ENCODE measurements around the gene KLHL29. TPM values are rescaled to one million over a fixed set of nuclear protein-coding genes. Genes with fewer than 3 reads are reported as not detected.

The KLHL29 gene
- total and polyA plus RNA-seq, 2 experiments from 2014 or later = 1.9 to 6.4 TPM

- H3K4me1 ChIP-seq (ENCODE audit: insufficient read depth) = no peaks in the 10 kb centered on the region
- H3K79me2 ChIP-seq (ENCODE audit: insufficient read depth) = no peaks in the 10 kb centered on the region
- H3K27me3 ChIP-seq (replicated peaks; ENCODE audit: insufficient read depth) = no peaks in the 10 kb centered on the region
- no peak overlapping the region for H3K4me2 ChIP-seq (ENCODE audit: unreplicated experiment)
- H3K9ac ChIP-seq = no peak overlapping the region
- 78 to 80% methylated on average over 8 of the region's 8 CpGs for WGBS, 2 experiments (ENCODE audit: low coverage in 1 of 2, low lambda C conversion rate in 2 of 2, missing lambda C conversion rate in 2 of 2)
- H4K20me1 ChIP-seq (ENCODE audit: insufficient read depth) = no peaks in the 10 kb centered on the region
- in situ Hi-C loops (cut with MboI) = no loop called here
- H3K9me3 ChIP-seq (ENCODE audit: low read depth) = no peaks in the 10 kb centered on the region
- no peaks in the 10 kb centered on the region for H3K36me3 ChIP-seq (ENCODE audit: low read depth)
- no peaks in the 10 kb centered on the region for H3K9me2 ChIP-seq (ENCODE audit: insufficient read depth)
- no peak for DNase-seq
- H2AFZ ChIP-seq = no peak overlapping the region
- no peaks in the 10 kb centered on the region for H3F3A ChIP-seq (ENCODE audit: insufficient read depth)
- TF ChIP-seq EZH2phosphoT487 (IDR thresholded peaks at IDR 0.05; ENCODE audit: insufficient read depth, low read depth) (no peak), EZH2 (IDR thresholded peaks at IDR 0.05; ENCODE audit: insufficient read depth, poor library complexity, severe bottlenecking) (no peak)
- no peak overlapping the region for H3K27ac ChIP-seq
- H3K4me3 ChIP-seq = no peak overlapping the region
Observed at GRCh38 chr2:23373666-23374065, 11.3 kb upstream of the KLHL29 start.

DNA sequence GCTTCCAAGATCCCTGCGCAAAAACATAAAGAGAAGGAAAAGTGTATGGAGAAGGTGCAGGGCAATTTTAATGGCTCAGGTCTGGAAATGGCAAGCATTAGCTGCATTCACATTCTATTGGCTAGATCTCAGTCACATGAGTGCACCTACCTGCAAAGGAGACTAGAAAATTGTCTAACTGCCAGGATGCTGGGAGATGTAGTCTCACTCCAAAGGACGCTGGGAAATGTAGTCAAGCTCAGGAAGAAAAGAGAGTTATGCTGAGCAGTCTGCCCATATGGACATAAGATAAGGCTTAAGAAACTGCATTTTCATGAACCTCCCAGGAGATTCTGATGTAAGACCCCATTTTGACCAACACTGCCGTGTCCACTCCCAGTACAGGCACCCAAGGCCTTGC, 9.5 kb upstream of the KLHL29 start:
- 0 out of 2 replicates have a peak, but pooled peaks cover 1% of the 10 kb centered on the region for H3K4me1 ChIP-seq (ENCODE audit: insufficient read depth)
- in situ Hi-C loops (cut with MboI) = loop anchor here (25.0 kb wide), 1 partner anchor 387 kb away; no protein-coding TSS in a partner anchor
- peak; percentile 17 for DNase-seq
- no peak overlapping the region for H3K27ac ChIP-seq
- no peak overlapping the region for H2AFZ ChIP-seq
- no peaks in the 10 kb centered on the region for H3K9me3 ChIP-seq (ENCODE audit: low read depth)
- H3K9me2 ChIP-seq (ENCODE audit: insufficient read depth) = no peaks in the 10 kb centered on the region
- H3K36me3 ChIP-seq (ENCODE audit: low read depth) = no peaks in the 10 kb centered on the region
- no peak for TF ChIP-seq EZH2 (IDR thresholded peaks at IDR 0.05; ENCODE audit: insufficient read depth, poor library complexity, severe bottlenecking)
- TF ChIP-seq EZH2phosphoT487 (IDR thresholded peaks at IDR 0.05; ENCODE audit: insufficient read depth, low read depth) = no peak
- no peaks in the 10 kb centered on the region for H3K27me3 ChIP-seq (replicated peaks; ENCODE audit: insufficient read depth)
- no peak overlapping the region for H3K9ac ChIP-seq
- no peaks in the 10 kb centered on the region for H3F3A ChIP-seq (ENCODE audit: insufficient read depth)
- no peak overlapping the region for H3K4me3 ChIP-seq
- no peak overlapping the region for H3K4me2 ChIP-seq (ENCODE audit: unreplicated experiment)
- WGBS, 2 experiments (ENCODE audit: low coverage in 1 of 2, low lambda C conversion rate in 2 of 2, missing lambda C conversion rate in 2 of 2) = 70 to 71% methylated on average over 3 of the region's 3 CpGs
- H3K79me2 ChIP-seq (ENCODE audit: insufficient read depth) = no peaks in the 10 kb centered on the region
- H4K20me1 ChIP-seq (ENCODE audit: insufficient read depth) = no peaks in the 10 kb centered on the region

GRCh38 chr2:23376075-23376474, 8.9 kb upstream of the KLHL29 start:
- Histone ChIP-seq H3K27me3 (replicated peaks; ENCODE audit: insufficient read depth) (no peaks in the 10 kb centered on the region), H3F3A (ENCODE audit: insufficient read depth) (no peaks in the 10 kb centered on the region), H3K4me3 (no peak overlapping the region), H3K27ac (no peak overlapping the region), H2AFZ (no peak overlapping the region), H4K20me1 (ENCODE audit: insufficient read depth) (no peaks in the 10 kb centered on the region), H3K4me1 (ENCODE audit: insufficient read depth) (peaks cover 6% of the 10 kb centered on the region), H3K79me2 (ENCODE audit: insufficient read depth) (no peaks in the 10 kb centered on the region), H3K9me3 (ENCODE audit: low read depth) (no peaks in the 10 kb centered on the region), H3K36me3 (ENCODE audit: low read depth) (no peaks in the 10 kb centered on the region), H3K9ac (no peak overlapping the region), H3K9me2 (ENCODE audit: insufficient read depth) (no peaks in the 10 kb centered on the region), H3K4me2 (ENCODE audit: unreplicated experiment) (no peak overlapping the region)
- TF ChIP-seq EZH2phosphoT487 (IDR thresholded peaks at IDR 0.05; ENCODE audit: insufficient read depth, low read depth) = no peak
- no peak for TF ChIP-seq EZH2 (IDR thresholded peaks at IDR 0.05; ENCODE audit: insufficient read depth, poor library complexity, severe bottlenecking)
- WGBS, 2 experiments (ENCODE audit: low coverage in 1 of 2, low lambda C conversion rate in 2 of 2, missing lambda C conversion rate in 2 of 2) = 81 to 84% methylated on average over 5 of the region's 5 CpGs
- in situ Hi-C loops (cut with MboI) = loop anchor here (25.0 kb wide), 1 partner anchor 386 kb away; no protein-coding TSS in a partner anchor
- DNase-seq = no peak

DNA sequence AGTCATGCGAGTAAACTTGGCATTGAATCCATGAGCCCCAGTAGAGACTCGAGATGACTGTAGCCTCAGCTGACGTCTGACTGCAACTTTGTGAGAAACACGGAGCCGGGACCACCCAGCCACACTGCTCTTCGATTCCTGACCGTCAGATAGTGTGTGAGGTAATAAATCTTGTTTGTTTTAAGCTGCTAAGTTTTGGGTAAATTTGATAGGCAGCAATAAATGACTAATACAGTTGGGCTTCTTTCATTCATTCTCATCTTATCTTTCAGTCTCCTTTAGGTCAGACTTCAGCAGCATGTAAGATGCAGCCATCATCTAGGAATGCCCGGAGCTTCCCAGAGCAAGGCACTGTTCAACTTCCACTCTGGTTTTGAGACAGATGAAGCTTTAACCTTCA, 8.0 kb upstream of the KLHL29 start:
- no peaks in the 10 kb centered on the region for H3K27me3 ChIP-seq (replicated peaks; ENCODE audit: insufficient read depth)
- TF ChIP-seq EZH2 (IDR thresholded peaks at IDR 0.05; ENCODE audit: insufficient read depth, poor library complexity, severe bottlenecking) (no peak), EZH2phosphoT487 (IDR thresholded peaks at IDR 0.05; ENCODE audit: insufficient read depth, low read depth) (no peak)
- no peak overlapping the region for H3K9ac ChIP-seq
- H3K27ac ChIP-seq = no peak overlapping the region
- DNase-seq = no peak
- H4K20me1 ChIP-seq (ENCODE audit: insufficient read depth) = no peaks in the 10 kb centered on the region
- in situ Hi-C loops (cut with MboI) = loop anchor here (25.0 kb wide), 1 partner anchor 385 kb away; no protein-coding TSS in a partner anchor
- H3K36me3 ChIP-seq (ENCODE audit: low read depth) = no peaks in the 10 kb centered on the region
- no peak overlapping the region for H3K4me3 ChIP-seq
- 74 to 80% methylated on average over 8 of the region's 8 CpGs for WGBS, 2 experiments (ENCODE audit: low coverage in 1 of 2, low lambda C conversion rate in 2 of 2, missing lambda C conversion rate in 2 of 2)
- H2AFZ ChIP-seq = no peak overlapping the region
- no peaks in the 10 kb centered on the region for H3K79me2 ChIP-seq (ENCODE audit: insufficient read depth)
- H3F3A ChIP-seq (ENCODE audit: insufficient read depth) = no peaks in the 10 kb centered on the region
- no peak overlapping the region for H3K4me2 ChIP-seq (ENCODE audit: unreplicated experiment)
- no peaks in the 10 kb centered on the region for H3K9me3 ChIP-seq (ENCODE audit: low read depth)
- no peaks in the 10 kb centered on the region for H3K9me2 ChIP-seq (ENCODE audit: insufficient read depth)
- H3K4me1 ChIP-seq (ENCODE audit: insufficient read depth) = peaks cover 10% of the 10 kb centered on the region

GRCh38 chr2:23377771-23378170, 7.2 kb upstream of the KLHL29 start:
- 35 to 40% methylated on average over 4 of the region's 4 CpGs for WGBS, 2 experiments (ENCODE audit: low coverage in 1 of 2, low lambda C conversion rate in 2 of 2, missing lambda C conversion rate in 2 of 2)
- DNase-seq = peak; percentile 58
- in situ Hi-C loops (cut with MboI) = loop anchor here (25.0 kb wide), 1 partner anchor 385 kb away; no protein-coding TSS in a partner anchor

More at GRCh38 chr2:23377771-23378170, 7.2 kb upstream of the KLHL29 start:
- Histone ChIP-seq H3K4me2 (ENCODE audit: unreplicated experiment) (no peak overlapping the region), H3F3A (ENCODE audit: insufficient read depth) (no peaks in the 10 kb centered on the region), H3K79me2 (ENCODE audit: insufficient read depth) (no peaks in the 10 kb centered on the region), H3K36me3 (ENCODE audit: low read depth) (no peaks in the 10 kb centered on the region), H3K9ac (no peak overlapping the region), H3K4me1 (ENCODE audit: insufficient read depth) (peaks cover 10% of the 10 kb centered on the region), H3K4me3 (no peak overlapping the region), H3K27me3 (replicated peaks; ENCODE audit: insufficient read depth) (no peaks in the 10 kb centered on the region), H4K20me1 (ENCODE audit: insufficient read depth) (no peaks in the 10 kb centered on the region), H3K9me3 (ENCODE audit: low read depth) (no peaks in the 10 kb centered on the region), H3K27ac (no peak overlapping the region), H2AFZ (no peak overlapping the region), H3K9me2 (ENCODE audit: insufficient read depth) (no peaks in the 10 kb centered on the region)
- TF ChIP-seq EZH2 (IDR thresholded peaks at IDR 0.05; ENCODE audit: insufficient read depth, poor library complexity, severe bottlenecking) (no peak), EZH2phosphoT487 (IDR thresholded peaks at IDR 0.05; ENCODE audit: insufficient read depth, low read depth) (no peak)

Measured in GM23248 (cell line).